Stimulated activated CD4-positive, alpha-beta T cell treated with anti-CD3 and anti-CD28 coated beads, TNF-alpha, amount 100 ng/mL, for 4 hours (primary cell): ENCODE data around the gene AGMAT.
A peak's percentile ranks its signal among the peaks of the same experiment; 100 is the strongest.

Experiments
- DNase-seq, 3 experiments: peaks; one replicate each; pipeline ENCODE4 v3.0.0-alpha.2; 2020; ENCODE audit warnings: low read depth in 3 of 3

Gene AGMAT

DNA sequence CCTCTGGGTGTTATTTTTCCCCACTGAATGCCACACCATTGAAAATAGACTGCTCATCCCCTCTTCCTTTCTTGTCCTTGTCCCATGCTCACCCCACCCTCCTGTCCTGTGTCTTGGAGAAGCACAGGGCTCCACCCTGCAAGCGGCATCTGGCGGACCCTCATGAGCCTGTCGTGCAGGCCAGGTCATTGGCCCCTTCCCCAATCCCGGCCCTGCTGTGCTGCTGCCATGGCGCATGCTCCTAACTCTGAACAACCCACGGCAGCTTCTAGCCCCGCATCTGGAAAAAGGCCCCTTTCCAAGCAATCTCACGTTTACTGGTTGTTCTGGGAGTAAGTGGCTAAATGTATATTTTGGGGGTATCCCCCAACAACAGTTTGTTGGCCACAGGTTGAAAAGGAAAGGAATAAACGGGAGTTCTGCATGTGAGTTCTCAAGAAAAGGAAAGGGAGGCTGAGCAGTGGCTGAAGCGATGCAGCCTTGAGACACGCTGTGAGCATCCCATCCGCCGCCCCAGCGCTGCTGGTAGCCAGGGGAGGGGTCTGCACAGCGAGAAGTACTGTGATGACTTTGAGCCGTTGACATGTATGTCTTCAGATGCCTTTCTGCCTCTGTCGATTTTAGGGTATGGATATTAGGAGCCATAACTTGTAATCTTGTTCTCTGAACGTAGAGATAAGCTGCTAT lies 16.3 kb downstream of the AGMAT start:
- DNase-seq, result no peak

DNA sequence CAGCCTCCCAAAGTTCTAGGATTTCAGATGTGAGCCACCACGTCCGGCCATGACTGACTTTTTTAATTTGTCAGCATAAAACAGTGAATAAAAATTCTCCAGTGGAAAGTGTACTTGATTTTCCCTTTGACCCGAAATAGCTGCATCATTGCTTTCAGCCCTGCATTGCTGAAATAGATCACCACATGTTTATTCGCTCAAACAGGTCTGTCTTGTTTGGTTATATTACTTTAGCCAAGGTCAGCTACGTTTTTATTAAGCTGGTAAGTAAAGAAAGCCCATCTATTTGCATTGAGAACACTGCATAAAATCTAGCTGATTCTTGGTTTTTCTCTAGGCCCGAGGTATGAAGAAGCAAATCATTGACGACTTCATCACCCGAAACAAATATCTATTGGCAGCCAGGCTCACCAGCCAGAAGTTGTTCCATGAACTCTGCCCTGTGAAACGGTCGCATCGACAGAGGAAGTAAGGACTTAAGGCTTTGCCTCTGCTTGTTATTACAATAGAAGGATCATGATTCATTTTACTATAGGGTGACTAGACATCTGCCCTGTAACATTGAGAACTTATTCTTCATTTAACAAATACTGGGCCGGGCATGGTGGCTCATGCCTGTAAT lies 25.6 kb downstream of the AGMAT start:
- DNase-seq, result no peak

DNA sequence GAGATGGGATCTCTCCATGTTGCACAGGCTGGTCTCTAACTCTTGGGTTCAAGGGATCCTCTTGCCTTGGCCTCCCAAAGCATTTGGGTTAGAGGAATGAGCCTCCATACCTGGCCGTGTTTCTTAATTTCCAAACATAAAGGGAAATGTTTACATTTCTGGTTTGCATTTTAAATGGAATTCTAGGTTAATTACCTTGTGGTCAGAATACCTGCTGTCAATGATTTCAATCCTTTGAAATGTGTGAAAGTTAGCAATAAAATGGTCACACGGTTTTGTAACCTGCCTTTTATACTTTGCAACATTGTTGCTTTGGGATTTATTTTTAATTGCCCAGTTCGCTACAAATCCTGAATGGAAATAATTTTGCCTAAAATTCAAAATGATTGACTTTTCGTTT lies 26.3 kb downstream of the AGMAT start:
- no peak for DNase-seq

DNA sequence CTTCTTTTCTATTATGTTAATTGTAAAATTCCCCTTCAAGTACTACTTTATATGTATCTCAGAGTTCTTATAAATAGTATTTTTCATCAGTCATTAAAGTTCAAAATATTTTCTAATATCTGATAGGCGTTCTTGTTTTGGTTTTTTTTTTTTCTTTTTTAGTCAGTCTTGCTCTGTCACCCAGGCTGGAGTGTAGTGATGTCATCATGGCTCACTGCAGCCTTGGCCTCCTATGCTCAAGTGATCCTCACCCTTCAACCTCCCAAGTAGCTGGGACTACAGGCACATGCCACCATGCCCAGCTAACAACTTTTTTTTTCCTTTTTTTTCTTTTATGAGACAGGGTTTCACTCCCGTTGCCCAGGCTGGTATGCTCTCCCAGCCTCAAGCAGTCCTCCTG lies 27.3 kb downstream of the AGMAT start:
- no peak for DNase-seq

DNA sequence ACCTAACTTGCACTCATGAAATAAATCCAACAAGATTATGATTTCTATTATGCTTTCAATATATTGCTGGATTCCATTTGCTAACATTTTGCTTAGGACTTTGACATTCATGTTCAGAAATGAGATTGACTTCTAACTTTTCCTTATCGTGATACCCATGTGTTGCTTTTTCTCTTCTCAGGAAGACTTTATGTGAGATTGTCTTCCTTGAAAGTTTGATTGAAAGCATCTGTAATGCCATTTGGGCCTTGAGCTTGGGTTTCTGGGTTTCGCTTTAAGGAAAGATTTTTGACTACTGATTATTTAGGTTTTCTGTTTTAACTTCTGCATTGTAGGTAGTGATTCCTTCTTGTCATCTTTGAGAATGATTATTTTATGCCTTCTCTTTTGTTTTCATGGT lies 27.8 kb downstream of the AGMAT start:
- DNase-seq, result no peak

DNA sequence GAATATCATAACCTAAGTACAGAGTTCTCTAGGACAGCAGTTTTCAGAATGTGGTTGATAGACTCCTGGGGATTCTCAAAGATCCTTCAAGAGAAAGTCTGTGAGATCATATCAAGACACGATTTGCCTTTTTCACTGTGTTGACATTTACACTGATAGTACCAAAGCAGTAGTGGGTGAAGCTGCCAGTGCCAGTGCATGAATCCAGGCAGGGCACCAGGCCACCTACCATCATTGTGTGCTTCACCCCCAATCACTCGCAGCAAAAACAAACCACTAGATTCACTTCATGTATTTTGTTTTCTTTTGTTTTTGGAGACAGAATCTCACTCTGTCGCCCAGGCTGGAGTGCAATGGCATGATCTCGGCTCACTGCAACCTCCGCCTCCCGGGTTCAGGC lies 34.3 kb downstream of the AGMAT start:
- DNase-seq, result no peak

DNA sequence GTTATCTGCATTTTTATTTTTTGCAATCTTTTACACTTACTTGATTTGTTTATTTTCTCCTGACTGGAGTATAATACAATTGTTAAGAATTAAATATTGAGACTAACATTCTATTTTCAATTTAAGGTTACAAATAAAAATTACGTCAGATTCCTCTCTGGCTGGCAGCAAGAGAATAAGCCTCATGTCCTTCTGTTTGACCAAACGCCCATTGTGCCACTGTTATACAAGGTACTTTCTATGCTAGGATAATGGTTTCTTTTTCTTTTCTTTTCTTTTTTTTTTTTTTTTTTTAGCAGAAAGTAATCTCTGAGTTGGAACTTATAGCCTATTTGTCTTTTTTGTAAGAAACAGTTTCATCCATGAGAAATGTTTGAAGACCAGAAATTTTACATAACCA lies 38.2 kb downstream of the AGMAT start:
- no peak for DNase-seq

DNA sequence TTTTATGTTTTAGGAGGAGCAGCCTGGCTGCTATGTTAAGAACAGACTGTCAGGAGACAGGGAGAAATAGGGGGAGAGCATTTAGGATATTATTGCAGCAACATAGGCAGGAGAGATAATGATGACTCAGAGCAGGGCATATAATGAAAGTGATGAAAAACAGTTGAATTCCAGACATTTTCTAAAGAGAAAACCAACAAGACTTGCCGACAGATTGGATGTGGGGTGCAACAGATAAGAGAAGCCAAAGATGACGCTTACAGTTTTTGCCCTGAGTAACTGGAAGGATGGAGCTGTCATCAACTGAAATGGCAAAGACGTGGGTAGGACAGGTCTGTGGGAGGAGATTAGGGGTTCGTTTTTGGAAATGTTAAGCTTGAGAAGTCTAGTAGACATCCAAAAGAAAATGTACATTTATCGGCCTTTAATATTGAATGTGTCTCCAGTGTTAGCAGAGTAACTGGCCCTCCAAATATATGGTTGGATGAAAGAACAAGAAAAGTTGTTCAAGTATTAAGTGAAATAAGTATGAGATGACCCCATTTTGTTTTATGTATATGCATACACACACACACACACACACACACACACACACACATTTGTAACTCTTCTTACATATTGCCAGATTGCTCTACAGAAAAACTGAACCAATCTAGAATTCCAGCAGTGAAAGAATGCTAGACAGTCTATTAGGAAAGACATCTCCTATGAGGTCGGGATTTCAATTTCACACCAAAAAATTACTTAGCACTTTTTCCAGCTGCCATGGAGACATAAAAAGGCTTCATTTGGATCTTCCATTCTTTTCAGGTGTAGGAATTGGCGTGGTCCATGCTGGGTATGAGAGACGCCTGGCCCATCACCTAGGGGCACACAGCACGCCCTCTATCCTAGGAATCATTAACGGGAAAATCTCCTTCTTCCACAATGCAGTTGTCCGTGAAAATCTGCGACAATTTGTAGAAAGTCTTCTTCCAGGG lies 41.0 kb downstream of the AGMAT start:
- no peak for DNase-seq

DNA sequence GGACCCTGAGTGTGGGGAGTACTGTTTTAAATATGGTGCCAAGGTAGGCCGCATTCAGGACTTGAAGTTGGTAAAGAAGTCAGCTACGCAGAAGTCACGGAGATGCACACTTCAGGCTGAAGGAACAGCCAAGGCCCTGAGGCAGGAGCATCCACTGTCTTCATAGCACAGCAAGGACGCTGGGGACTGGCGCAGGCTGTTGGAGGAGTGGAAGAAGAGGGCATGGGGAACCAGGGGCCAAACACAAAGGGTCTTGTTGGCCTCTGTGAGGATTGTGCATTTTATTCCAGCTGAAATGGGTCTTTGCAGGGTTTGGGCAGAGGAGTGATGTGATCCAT lies 41.6 kb downstream of the AGMAT start:
- DNase-seq, result no peak

DNA sequence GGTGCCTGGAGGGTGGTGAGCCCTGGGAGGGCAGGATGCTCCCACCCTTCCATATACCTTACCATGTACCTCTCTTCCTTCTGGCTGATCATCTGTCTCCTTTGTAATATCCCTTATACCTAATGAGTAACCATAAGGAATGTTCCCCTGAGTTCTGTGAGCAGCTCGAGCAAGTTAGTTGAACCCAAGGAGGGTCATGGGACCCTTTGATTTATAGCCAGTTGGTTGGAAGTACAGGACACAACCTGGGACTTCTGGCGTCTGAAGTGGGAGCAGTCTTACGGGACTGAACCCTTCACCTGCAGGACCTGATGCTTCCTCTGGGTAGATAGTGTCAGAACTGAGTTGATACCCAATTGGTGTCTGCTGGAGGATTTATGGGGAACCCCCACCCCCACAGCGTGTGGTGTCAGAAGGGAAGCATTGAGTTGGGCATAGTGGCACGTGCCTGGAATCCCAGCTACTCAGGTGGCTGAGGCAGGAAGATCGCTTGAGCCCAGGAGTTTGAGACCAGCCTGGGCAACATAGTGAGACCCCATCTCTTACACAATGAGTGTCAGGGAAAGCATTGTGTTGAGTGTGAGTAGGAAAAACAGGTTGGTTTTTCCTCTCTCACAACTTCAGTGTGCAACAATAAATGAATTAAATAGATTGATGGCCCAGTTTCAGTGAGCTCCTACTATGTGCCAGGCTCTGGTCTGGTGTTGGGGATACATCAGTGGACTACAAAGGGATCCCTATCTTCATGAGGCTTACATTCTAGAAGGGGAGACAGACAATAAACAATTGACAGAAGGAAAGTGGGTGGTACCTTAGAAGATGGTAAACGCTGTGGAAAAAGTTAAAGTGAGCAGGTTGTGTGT lies 42.2 kb downstream of the AGMAT start:
- DNase-seq, result no peak

DNA sequence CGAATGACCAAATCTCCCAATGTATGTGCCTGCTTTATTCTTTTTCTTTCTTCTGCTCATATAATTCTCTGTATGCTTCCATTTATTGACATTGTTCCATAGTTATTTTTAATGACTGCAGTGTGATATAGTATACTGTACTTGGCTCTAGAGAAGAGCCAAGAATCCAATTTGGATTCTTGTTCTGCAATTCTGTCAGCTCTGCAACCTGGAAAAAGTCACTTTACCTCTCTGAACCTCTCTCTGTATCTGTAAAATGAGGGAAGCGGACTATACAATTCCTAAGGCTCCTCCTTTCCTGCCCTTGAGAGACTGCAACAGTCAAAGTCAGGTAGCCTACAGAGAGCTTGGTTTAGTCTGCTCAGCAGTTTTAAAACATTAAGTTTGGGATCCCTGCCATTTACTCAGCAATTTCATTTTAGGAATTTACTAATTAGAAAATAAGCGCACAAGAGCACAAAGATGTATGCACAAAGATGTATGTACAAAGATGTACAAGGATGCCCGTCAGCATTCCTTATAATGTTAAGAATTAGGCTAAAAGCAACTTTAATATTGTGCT lies 43.5 kb downstream of the AGMAT start:
- no peak for DNase-seq

DNA sequence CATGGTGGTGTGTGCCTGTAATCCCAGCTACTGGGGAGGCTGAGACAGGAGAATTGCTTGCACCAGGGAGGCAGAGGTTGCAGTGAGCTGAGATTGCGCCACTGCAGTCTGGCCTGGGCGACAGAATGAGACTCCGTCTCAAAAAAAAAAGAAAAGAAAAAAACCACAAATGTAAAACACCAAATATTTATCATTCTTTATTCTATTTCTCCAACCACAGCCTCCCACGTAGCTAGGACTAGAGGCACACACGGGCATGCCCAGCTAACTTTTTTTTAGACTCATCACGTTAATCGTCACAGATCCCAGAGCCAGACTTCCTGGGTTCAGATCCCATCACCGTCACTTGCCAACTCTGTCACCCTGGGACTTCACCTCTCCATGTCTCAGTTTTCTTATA lies 44.7 kb downstream of the AGMAT start:
- no peak for DNase-seq

DNA sequence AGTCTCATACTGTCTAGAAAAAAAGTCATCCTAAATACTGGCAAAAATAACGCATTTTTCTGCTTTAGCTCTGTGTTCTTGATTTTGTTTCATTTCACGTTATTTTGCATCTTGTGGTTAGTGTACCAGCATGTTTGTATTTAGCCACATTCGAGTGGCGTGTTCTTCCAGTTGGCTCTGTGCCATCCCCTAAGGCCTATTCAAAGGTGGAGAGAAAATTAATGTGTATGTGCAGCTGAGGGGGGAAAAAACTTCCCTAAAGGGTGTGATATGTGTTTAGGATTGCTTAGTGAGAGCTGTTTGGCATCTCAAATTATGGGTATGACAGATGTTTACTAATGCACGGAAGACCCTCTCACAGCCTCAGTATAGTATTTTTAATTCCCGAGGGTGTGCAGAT lies 46.1 kb downstream of the AGMAT start:
- no peak for DNase-seq

DNA sequence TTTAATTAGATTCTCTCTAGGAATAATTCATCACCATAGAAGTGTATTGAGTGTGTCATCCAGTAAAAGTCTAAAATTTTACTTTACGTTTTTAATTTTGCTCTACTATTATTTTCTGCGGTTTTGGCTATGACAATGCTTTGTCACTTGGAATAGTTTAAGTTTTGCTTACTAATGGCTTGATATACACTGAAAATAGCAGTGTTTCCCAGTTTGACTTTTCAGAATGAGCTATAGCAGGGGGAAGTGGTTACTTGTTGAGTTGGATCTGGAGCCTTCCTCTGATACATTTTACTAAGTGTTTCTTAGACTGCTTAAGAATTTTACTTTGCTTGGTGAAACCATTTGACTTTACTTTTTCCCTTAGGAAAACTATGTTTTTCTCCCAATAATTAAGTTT lies 53.2 kb downstream of the AGMAT start:
- no peak for DNase-seq

DNA sequence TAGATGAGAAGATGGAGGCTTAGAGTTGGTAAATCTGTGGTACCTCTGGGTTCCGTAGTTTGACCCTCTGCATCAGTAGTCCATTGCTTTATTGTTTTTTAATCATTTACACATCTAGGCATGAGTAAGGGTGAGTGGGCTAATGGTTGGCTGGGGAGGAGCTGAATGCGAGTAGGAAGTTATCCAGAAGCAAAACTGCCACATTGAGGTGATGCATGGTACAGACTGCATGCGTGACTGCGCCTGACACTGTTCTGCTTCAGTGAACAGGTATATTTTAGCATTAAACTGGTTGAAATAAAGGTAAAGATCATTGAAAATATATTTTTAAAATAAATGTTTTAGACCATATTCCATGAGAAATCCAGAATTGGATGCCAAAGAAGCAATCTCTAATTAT lies 53.8 kb downstream of the AGMAT start:
- no peak for DNase-seq

DNA sequence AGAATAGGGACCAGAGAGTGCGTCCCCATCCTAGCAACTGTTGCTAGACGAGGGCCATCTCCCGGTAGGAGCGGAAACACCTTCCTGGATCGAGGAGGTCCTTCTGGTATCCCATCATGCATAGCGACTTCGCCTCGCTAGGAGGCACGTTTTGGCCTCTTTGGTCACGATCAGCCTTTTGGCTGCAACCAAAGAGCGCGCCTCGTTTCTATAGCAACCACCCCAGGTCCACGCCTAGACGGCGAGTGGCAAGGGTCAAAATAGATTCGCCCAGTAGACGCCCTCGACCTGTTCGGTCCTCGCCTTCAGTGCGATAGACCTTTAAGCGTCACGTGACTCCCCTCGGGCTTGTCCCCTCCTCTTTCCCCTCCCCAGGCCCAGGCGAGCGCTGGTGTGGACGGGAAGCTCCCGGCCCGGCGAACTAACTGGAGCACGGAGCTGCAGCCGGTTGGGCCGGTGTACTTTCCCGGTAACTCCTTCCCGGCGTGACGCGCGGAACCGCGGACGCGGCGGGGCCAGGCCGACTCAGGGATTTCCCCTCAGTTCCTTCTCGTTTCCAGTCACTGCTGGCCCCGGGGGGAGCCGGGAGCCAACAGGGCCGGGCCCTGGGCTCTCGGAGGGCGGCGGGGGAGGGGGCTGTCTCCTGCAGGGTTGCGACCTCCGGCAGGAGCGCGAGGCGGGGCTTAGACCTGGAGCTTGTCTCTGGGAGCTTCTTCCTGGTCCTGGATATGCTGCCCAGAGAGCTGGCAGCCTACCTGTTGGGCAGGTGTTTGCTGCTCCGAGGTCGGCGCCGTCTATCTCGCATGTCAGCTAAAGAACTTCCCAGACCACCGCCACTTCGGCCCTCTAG lies 58.1 kb downstream of the AGMAT start, which contains the start of gene DNAJC16:
TSS of gene DNAJC16 (plus strand) at position 359 of the 850 bp plus-strand sequence. CDS start 2,258 bp downstream, outside the sequence.
- DNase-seq, result peak; percentile 78 to 95 (median 88)

DNA sequence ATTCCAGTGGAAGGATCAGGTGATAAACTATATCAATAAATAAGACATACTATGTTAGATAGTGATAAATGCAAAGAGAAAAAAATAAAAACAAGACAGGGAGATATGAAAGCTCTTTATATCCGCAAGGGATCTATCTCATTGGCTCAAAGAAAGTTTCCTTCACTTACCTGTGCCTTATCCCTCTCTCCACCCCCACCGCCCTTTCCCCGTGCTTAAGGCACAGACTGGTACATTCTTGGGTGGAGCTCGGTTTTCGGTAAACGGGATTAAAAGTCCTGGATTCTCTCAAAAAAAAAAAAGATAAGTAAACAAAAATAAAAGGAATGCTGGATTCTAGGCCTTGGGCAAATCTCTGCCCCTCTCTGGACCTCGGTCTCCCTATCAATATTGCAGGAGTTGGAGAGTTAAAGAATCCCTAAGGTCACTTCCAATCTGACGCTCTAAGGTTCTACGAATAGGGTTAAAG lies 58.8 kb downstream of the AGMAT start:
- no peak for DNase-seq

DNA sequence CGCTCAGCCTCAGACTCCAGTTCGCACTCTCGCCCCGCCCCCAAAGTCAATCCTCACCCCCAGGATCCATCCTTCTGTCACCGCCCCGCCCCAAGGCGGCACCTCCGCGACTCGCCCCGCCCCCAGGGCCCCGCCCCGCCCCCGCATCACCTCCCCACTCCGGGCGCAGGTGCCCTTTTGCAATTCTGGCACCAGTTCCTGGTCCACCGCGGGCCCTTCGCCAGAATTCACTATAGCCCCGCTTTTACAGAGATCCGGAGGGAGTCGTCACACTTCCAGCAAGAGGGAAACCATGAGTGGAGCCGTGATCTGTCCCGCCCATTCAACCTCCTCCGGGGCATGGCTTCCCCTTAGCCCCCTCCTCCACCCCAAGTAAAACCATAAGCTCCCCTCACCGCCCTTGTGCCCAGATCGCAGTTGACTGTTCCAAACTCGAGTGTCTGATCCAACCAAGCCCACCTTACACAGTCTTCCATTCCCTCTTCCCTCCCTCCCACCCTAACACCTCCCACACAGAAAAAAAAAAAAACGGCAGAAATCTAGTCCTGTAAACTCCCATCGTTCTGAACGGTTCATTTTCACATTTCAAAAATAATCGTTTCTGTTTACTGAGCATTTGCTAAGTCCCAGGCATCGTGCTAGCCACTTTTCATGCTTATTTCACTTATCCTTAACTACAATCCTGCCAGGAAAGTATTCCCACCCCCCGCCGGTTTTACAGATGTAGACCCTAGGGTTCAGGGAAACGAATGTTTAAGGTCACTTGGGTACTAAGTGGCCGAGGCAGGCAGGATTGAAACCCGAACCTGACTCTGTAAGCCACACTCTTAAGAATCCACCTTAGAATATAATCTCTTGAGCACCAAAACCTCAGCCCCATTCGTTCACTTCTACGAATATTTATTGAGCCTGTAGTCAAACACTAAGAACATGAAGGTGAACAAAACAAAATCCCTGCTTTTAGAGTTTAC lies 59.5 kb downstream of the AGMAT start:
- no peak for DNase-seq
